Stimulated activated effector memory CD8-positive, alpha-beta T cell treated with anti-CD3 and anti-CD28 coated beads, Interleukin-12 subunit alpha, Interleukin-12 subunit beta, amount 100 ng/mL, for 72 hours (primary cell): Measurements from ENCODE around the gene SIDT1.

Experiments
- ATAC-seq: fragments of 150-1000 bp; cut with Tn5 transposase; 2 replicates; pipeline ENCODE4 v1.10.0; 2021
- DNase-seq, 2 donors: peaks; one replicate each; pipeline ENCODE4 v3.0.0; 2021 to 2022; ENCODE audit warnings: low spot score in 2 of 2
- H3K27ac Mint-ChIP-seq: one replicate; pipeline ENCODE4 v1.8.0; 2022; ENCODE audit warnings: mild to moderate bottlenecking, mixed read lengths
- H3K36me3 Mint-ChIP-seq: one replicate; pipeline ENCODE4 v1.8.0; 2022; ENCODE audit warnings: mild to moderate bottlenecking, mixed read lengths
- H3K4me1 Mint-ChIP-seq: one replicate; pipeline ENCODE4 v1.8.0; 2022; ENCODE audit warnings: mixed read lengths
- H3K4me3 Mint-ChIP-seq: one replicate; pipeline ENCODE4 v1.8.0; 2022; ENCODE audit warnings: mild to moderate bottlenecking, mixed read lengths
- H3K9me3 Mint-ChIP-seq: one replicate; pipeline ENCODE4 v1.8.0; 2022; ENCODE audit warnings: mixed read lengths

The SIDT1 gene

DNA sequence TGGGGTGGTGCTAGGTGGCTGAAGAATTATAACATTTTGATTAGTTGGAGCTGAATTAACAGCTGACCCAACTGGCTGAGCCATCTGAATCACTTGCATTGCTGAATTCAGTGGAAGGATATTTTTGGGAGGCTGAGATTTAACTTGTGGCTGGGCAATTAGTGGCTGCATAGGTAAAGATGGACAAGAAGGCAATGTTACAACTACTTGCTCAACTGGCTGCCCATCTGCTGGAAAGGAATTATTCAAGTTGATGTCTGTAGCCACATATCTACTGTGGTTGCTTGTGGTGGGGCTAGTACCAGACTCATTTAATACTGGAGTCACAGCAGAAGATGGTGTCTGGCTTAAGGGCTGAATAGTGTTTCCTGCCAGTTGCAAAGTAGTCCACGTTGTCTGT lies 127.6 kb downstream of the SIDT1 start:
- peaks cover 51% of the 10 kb centered on the region for H3K36me3 Mint-ChIP-seq
- H3K4me1 Mint-ChIP-seq = peaks cover 11% of the 10 kb centered on the region
- no peak for DNase-seq
- no peaks in the 10 kb centered on the region for H3K9me3 Mint-ChIP-seq
- no peak overlapping the region for H3K4me3 Mint-ChIP-seq
- no peak overlapping the region for H3K27ac Mint-ChIP-seq
- ATAC-seq = no peak

DNA sequence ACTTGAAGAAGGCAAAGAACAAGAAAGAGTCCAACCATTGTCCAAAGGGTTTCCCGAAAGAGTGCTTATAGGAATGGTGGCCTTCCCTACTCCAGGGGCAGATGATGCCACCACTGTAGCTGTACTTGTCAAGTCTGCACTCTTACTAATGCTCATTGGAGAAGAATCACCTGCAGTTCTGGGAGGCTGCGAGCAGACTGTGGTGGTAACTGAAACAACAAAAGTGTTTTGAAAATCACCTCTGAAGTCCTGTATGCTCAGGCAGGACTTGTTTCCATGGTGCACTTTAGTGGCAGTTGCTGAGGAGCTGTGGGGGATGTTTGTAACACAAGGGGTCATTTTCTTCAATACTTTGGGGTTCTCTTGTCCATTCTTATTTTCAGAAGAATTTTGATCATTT lies 128.1 kb downstream of the SIDT1 start:
- Mint-ChIP-seq H3K4me3 (no peak overlapping the region), H3K36me3 (peaks cover 53% of the 10 kb centered on the region), H3K4me1 (peaks cover 8% of the 10 kb centered on the region), H3K9me3 (no peaks in the 10 kb centered on the region), H3K27ac (no peak overlapping the region)
- DNase-seq (no peak), ATAC-seq (no peak)

DNA sequence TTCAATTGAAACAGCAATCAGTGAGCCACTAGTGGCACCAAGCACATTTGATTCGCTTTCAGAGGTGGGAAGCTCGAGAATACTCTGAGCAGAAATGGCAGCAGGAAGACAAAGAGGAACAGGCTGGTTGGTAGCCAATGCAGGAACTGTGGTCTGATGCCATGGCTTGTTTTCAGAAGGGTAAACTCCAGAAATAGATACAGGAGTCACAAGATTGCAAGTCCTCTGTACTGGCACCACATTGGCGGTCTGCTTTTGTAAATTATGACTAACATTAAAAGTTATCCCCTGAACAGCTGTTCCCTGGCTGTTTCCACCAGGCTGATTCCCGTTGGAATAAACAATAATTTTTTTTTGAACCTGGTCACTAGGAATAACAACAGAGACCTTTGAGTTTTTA lies 128.5 kb downstream of the SIDT1 start:
- H3K9me3 Mint-ChIP-seq = no peaks in the 10 kb centered on the region
- ATAC-seq = no peak
- H3K27ac Mint-ChIP-seq = no peak overlapping the region
- no peak overlapping the region for H3K4me3 Mint-ChIP-seq
- DNase-seq = no peak
- H3K36me3 Mint-ChIP-seq = peaks cover 58% of the 10 kb centered on the region
- H3K4me1 Mint-ChIP-seq = peaks cover 8% of the 10 kb centered on the region

DNA sequence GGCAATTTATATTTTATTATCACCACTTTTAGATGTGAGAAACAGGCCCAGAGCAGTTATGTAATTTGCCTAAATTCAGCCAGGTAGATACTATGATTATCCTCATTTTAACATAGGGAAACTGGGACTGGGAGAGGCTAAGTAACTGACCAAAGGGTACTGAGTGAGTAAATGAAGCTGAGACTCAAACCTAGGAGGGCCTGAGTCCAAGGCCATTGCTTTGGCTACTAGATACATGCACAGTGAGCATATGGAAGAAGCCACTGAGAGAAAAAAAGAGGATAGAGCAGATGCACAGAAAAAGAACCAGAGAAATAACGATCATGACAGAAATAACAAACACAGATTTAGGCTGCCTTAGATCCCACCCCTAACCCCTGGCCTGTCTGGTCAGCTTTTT lies 130.5 kb downstream of the SIDT1 start:
- Mint-ChIP-seq H3K27ac (no peak overlapping the region), H3K4me3 (no peak overlapping the region), H3K36me3 (peaks cover 63% of the 10 kb centered on the region), H3K4me1 (peaks cover 4% of the 10 kb centered on the region), H3K9me3 (no peaks in the 10 kb centered on the region)
- DNase-seq = no peak
- ATAC-seq = no peak

DNA sequence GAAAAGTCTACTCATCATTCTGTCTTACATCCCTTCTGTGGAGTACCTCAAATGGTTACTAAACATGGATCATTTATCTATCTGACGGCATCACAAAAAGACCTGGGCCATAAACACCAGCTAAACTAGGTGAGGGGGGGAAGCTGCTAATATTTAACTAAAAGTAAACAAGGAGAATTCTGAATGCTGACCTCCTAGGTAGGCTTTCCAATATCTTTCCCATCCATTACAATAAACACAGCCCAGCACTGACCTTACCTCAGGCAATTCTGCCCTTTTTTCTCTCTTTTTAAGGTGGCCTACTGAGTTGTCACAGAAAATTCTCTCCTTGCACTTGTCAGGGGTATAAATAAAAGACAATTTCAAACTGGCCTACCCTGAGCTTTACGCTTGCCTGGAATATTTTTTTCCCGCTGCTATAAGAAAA lies 131.0 kb downstream of the SIDT1 start:
- no peak overlapping the region for H3K4me3 Mint-ChIP-seq
- H3K9me3 Mint-ChIP-seq = no peaks in the 10 kb centered on the region
- DNase-seq = no peak
- peaks cover 63% of the 10 kb centered on the region for H3K36me3 Mint-ChIP-seq
- H3K4me1 Mint-ChIP-seq = peaks cover 6% of the 10 kb centered on the region
- no peak for ATAC-seq
- no peak overlapping the region for H3K27ac Mint-ChIP-seq

DNA sequence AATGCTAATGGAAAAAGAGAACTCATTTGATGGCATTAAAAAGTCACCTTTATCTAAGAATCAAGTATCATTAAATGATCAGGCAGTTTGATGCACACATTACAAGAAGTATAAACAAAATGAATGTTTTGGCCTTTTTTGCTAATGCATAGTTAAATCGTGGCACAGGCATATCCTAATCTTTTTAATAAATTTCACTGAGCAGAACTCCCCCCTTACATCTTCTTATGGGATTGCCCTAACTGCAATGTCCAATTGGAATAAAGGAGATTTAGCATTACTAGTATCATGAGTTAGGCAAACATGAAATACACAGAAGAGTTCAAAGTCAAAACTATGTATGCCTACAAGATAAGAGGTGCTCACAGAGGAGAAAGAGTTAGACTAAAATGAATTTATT lies 131.4 kb downstream of the SIDT1 start:
- ATAC-seq = no peak
- Mint-ChIP-seq H3K9me3 (no peaks in the 10 kb centered on the region), H3K4me1 (peaks cover 6% of the 10 kb centered on the region), H3K36me3 (peaks cover 63% of the 10 kb centered on the region), H3K27ac (no peak overlapping the region), H3K4me3 (no peak overlapping the region)
- DNase-seq = no peak

DNA sequence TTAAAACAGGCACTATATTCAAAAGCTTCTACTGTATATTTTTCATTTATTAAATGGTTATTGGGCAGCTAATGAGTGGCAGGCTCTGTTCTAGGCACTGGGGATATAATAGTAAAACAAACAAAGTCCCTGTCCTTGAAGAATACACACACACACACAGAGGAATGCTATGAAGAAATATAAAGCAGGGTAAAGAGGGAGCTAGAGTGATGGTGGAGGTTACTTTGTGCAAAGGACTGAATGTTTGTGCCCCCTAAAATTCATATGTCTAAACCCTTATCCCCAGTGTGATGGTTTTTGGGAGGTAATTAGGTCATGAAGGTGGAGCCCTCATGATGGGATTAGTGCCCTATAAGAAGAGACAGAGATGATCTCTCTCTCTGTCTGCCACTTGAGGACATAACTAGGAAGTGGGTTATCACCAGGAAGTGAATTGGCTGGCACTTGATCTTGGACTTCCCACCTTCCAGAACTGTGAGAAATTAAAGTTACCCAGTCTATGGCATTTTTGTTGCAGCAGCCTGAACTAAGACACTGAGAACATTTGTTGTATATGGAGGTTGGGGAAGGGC lies 132.3 kb downstream of the SIDT1 start:
- Mint-ChIP-seq H3K27ac (peak overlapping the region; percentile 2), H3K4me3 (no peak overlapping the region), H3K4me1 (peaks cover 6% of the 10 kb centered on the region)

DNA sequence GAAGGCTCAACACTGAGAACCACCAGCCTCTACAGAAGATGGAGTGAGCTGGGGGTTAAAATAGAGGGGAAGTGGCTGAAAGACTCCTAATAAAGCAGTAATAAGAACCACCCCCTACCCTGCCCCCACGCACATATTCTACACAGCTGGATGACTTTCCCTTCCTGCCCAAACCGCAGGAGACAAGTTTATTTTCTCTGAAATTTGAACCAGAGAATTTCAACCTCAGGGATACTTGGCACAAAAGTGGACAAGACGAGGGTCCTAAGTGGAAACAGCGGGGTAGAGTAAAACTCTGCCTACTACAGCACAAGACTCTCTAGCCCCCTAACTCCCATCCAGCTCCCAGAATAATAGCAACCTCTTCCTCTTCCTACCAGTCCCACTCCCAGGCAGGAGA lies 135.7 kb downstream of the SIDT1 start:
- no peaks in the 10 kb centered on the region for H3K9me3 Mint-ChIP-seq
- H3K36me3 Mint-ChIP-seq = peaks cover 46% of the 10 kb centered on the region
- no peak overlapping the region for H3K27ac Mint-ChIP-seq
- DNase-seq (no peak), ATAC-seq (no peak)
- peaks cover 6% of the 10 kb centered on the region for H3K4me1 Mint-ChIP-seq
- no peak overlapping the region for H3K4me3 Mint-ChIP-seq

More for the DNA sequence above, 132.3 kb downstream of the SIDT1 start:
- DNase-seq = no peak
- ATAC-seq = no peak
- H3K36me3 Mint-ChIP-seq = peaks cover 57% of the 10 kb centered on the region
- H3K9me3 Mint-ChIP-seq = no peaks in the 10 kb centered on the region

DNA sequence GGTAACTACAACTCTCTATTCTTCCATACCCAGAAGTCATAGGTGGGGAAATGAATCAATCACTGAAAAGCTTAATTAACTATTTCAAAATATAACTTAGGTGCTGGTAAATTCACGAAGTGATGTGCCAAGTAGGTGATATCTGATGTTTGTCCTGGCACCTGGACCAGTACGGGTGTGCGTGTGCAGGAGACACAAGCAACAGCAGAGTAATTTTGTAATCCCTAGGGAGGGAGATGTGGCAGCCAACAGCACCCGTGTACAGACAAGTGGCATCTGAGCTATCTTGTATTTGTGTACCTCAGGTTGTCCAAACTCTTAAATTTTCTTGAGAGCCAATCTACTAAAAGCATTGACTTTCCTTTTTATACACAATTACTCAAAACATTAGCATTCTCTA lies 141.2 kb downstream of the SIDT1 start:
- ATAC-seq = no peak

DNA sequence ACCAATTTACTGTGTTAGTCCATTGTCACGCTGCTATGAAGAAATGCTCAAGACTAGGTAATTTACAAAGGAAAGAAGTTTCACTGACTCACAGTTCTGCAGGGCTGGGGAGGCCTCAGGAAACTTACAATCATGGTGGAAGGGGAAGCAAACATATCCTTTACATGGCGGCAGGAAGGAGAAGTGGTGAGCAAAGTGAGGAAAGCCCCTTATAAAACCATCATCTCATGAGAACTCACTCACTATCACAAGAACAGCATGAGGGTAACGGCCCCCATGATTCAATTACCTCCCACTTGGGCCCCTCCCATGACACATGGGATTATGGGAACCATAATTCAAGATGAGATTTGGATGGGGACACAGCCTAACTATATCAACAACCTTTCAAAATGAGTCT lies 143.9 kb downstream of the SIDT1 start:
- Mint-ChIP-seq H3K4me3 (no peak overlapping the region), H3K36me3 (peaks cover 50% of the 10 kb centered on the region), H3K4me1 (peaks cover 13% of the 10 kb centered on the region), H3K9me3 (no peaks in the 10 kb centered on the region), H3K27ac (peak overlapping the region; percentile 32)
- DNase-seq = no peak
- ATAC-seq = no peak

More for the DNA sequence above, 141.2 kb downstream of the SIDT1 start:
- Mint-ChIP-seq H3K4me3 (no peak overlapping the region), H3K9me3 (no peaks in the 10 kb centered on the region), H3K4me1 (peaks cover 8% of the 10 kb centered on the region), H3K27ac (no peak overlapping the region), H3K36me3 (peaks cover 51% of the 10 kb centered on the region)
- DNase-seq = no peak

DNA sequence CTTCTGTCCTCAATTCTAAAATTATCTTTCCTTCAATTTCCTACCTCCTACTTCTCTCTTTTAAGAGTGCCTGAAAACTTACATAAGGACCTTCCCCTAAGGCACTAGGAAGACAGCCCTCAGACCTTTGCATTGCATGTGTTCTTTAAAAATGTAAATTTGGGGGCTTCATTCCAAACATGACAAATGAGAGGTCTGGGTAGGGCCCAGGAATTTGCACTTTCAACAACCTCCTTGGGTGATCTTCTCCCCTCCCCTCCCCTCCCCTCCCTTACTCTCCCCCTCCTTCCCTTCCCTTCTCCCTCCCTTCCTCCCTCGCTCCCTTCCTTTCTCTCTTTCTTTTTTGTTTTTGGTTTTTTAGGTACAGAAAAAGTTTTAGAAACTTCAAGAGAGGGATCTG lies 145.4 kb downstream of the SIDT1 start:
- peaks cover 13% of the 10 kb centered on the region for H3K4me1 Mint-ChIP-seq
- DNase-seq = no peak
- peaks cover 35% of the 10 kb centered on the region for H3K36me3 Mint-ChIP-seq
- no peak overlapping the region for H3K4me3 Mint-ChIP-seq
- H3K27ac Mint-ChIP-seq = no peak overlapping the region
- ATAC-seq = no peak
- H3K9me3 Mint-ChIP-seq = no peaks in the 10 kb centered on the region

DNA sequence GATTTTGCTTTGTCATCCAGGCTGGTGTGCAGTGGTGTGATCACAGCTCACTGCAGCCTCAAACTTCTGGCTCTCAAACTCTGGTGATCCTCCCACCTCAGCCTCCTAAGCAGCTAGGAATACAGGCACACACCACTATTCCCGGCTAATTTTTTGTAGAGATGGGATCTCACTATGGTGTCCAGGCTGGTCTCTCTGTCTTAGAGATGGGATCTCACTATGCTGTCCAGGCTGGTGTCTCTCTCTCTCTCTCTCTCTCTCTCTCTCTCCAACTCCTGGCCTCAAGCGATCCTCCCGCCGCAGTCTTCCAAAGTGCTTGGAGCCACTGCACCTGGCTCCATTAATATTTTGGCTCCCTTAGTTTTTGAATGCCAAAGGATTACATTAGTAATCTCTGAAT lies 146.4 kb downstream of the SIDT1 start:
- DNase-seq = no peak
- no peak for ATAC-seq
- H3K27ac Mint-ChIP-seq = peak overlapping the region; percentile 58
- H3K9me3 Mint-ChIP-seq = no peaks in the 10 kb centered on the region
- H3K36me3 Mint-ChIP-seq = peaks cover 24% of the 10 kb centered on the region
- H3K4me3 Mint-ChIP-seq = no peak overlapping the region
- peaks cover 13% of the 10 kb centered on the region for H3K4me1 Mint-ChIP-seq
